Hindlimb muscle (tissue), 1 donor: Measurements from ENCODE around the gene AKAP10. TPM values are rescaled to one million over a fixed set of nuclear protein-coding genes. Genes with fewer than 3 reads are reported as not detected.
"Not testable (repeated sequence)": the region's sequence is repeated elsewhere in the genome, so short reads cannot be mapped to it uniquely, and the experiment has no call there.

Experiments used
- DNase-seq: peaks from one replicate; pipeline ENCODE4 v3.0.0-alpha.2; 2013
- polyA plus RNA-seq: library from polyadenylated mRNA; unstranded; fragments of 120-200 nt; gene quantifications from one replicate; pipeline ENCODE4 v1.2.1, GENCODE V29; 2013; ENCODE audit not compliant: insufficient read length

The AKAP10 gene
- polyA plus RNA-seq, 1 donor = 16.5 TPM

DNA sequence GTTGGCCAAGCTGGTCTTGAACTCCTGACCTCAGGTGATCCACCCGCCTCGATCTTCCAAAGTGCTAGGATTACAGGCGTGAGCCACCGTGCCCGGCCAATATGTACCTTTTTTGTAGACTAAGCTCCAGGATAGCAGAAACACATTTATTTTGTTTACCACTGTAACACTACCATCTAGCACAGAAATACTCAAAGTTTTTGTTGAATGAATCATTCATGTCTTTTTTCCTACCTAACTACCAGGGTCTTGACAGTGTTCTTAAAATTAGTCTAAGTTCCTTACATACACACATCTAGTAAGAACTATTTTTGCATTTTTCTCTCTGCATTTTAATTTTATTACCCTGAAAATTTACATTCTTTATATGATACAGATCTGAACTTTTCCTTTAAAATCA is 44.4 kb downstream of the AKAP10 start:
- no peak for DNase-seq

DNA sequence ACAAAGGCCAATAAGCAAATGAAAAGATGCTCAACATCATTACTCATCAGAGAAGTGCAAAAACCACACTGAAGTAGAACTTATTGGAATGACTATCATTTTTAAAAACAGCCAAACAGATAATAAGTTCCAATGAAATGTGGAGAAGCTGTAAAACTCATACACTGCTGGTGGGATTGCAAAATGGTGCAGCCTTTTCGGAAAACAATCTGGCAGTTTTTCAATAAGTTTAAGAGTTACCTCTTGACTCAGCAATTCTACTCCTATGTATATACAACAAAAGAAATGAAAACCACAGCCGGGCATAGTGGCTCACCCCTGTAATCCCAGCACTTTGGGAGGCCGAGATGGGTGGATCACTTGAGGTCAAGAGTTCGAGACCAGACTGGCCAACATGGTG is 49.3 kb downstream of the AKAP10 start:
- no peak for DNase-seq

DNA sequence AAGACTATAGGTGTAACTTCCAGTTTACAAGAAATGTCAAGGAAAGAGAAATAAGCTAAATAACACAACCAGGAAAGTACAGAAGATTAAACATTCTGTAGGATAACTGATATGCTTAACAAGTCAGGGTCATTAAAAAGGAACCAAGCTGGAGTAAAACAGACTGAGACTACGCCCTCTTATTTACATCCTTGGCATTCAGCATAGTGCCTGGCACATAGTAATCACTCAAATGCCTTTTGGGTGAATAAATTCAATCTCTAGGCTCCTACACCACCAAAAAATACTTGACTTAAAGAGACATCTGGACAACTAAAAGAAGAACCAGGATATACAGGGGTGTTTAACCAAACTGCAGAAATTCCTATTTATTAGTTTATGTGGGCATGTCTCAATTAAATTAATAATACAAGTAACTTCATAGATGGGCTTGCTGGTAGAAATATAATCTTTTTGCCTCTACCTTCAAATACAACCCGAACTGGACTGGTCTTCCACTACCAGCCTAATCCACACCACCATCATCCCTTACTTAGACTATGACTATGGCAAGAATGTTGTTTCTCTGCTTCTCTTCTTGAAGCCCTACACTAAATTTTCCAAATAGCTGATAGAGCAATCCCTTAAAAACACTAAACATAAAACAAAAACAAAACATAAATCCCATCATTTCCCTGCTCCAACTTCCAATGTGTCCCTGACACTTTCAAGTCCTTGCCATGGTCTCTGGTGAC is 62.2 kb downstream of the AKAP10 start:
- no peak for DNase-seq

DNA sequence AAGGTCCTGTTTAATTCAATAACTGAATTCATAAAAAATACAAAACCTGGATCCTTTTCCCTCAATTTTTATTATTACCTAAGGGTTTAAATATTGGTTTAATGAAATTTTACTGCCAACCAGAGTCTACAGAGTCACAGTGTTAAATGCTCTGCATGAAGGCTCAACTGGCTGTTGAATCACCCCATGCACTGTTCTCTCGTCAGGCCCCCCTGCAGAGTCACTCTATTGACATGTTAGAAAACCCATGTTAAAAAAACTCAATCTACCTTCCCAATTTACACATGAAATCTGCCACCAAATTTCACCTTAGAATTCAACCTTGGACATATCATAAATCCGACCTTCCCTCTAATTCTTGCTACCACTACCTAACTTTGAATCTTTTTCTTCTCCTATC is 66.6 kb downstream of the AKAP10 start:
- no peak for DNase-seq

DNA sequence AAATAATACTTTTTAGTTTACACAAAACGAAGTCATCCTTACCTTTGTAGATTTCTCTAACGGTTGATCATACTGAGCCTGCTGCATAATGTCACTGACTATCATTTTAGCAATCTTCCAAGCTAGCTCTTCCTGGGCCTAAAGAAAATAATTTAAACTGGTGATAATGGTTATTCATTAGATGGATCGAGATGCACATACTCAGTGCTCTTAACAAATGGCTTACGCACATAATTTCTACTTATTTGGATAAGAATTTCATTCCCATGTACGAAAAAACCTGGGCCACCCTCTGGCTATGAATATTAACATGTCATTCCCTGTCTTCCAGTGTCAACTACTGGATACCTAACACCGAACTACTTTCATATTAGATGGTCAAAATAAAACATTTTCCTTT is 68.5 kb downstream of the AKAP10 start:
- DNase-seq = no peak

DNA sequence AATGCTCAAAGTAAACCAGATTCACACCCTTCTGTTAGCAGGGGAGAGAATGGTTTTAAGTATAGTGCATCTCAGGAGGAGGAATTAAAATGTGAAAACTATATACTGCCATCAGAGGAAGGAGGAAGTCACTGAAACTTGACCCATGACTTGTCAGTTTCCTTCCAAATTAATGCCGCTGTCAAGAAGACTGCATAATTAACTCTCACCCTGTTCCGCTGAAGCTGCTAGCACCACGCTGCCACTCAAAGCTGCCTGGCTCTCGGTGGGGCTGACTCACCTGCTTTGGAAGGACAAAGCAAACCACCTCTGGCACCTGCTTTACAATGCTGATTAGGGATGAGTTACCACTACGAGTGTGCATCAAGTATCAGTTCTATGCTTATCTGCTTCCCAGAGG is 72.1 kb downstream of the AKAP10 start:
- DNase-seq = no peak

DNA sequence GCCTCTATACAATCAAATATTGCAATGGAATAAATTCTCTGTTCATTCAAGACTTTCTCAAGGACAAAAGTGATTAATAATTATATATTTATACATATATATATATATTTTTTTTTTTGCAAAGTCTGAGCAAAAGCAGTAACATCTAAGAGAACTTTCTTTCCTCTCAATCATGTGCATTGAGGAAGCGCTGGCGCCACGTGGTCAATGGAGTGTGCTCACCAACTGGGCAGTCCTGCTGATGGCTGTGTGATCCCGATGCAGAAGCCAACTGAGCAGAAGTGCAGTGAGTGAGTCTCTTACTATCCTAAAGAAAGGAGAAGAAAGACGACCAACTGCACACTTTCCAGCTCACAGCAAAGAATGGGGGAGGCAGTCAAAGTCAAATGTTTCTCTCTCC is 72.7 kb downstream of the AKAP10 start:
- no peak for DNase-seq

DNA sequence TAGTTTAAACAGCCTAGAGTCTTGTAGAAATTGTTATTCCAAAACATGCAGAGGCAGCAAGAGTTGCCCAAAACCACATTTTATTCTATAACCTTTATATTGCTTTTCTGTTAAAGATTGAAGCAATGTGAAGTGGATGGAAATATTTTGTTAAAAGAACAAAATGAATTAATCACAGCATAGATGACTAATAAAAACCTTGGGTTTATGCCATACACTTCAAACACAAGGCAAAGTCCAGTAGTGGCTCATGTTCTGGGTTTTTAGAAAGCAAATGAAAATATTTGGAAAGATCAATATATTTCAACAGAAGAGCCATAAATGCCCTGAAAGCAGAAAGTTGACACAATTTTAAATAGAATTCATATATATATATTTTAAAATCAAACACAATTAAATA is 73.2 kb downstream of the AKAP10 start:
- no peak for DNase-seq

DNA sequence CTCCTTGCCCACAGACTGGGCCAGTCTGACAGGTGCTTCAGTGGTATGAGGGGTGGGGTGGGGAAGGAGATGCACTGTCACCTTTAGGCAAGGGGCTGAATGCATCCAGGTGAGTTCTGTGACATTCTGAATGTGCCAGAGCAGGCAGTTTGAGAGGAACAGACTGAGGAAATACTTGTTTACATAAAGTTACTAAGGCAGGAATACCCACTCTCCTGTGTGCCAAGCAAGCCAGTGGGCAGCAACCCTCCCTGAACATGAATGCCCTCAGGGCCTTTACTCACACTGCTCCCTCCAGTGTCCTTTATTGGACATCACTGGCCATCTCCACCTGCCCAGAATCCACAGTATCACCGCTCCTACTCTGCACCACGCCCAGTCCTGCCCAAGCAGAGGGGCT is 76.8 kb downstream of the AKAP10 start:
- DNase-seq = no peak

DNA sequence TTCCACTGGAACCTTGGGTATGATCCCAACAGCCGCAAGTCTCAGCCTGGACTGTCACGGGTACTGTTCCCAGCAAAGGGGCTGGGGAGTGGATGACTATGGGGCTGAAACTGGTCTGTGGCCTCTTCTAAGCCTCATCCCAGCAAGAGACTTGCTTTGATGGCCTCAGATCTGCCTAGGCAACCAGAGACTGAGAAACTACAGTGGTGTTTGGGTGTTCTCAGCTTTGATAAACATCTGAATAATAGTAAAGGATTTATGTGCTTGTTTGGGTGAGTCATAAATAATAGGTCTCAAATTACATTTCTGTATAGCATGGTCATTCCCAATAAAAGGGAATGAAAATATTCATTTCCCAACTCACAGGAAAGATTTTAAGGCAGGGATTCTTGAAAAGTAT is 79.7 kb downstream of the AKAP10 start:
- no peak for DNase-seq

DNA sequence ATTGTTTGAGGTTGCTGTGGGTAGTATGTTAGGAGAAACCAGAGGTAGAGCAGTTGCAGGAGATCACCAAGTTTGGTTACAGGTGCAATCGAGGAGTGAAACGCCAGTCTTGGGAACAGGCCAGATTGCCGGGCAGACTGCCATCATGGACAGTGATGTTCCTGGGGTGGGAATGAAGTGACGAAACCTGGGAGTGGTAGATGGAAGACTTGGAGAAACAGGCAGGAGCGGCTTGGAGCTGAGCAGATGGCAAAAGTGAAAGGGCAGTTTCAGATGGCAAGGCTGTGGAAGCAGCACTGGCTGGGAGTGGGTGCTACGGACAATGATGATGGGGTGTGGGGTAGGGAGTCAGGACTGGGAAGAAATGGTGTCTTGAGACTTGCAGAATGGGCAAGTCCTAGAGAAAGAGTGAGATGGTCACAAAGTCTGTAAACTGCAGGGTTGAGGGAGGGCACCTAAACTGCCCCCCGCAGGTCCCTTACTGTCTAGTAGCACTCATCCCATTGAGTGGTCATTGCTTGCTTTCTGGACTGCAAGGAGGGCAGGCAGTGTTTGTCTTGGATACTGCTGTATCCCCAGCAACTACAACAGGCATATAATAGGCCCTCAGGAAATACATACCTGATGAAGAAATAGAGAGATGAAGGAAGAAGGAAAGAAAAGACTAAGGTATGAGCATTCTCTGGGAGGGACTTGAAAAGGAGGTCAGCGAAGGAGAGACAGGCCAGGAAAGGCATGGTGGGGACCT is 80.4 kb downstream of the AKAP10 start:
- no peak for DNase-seq

DNA sequence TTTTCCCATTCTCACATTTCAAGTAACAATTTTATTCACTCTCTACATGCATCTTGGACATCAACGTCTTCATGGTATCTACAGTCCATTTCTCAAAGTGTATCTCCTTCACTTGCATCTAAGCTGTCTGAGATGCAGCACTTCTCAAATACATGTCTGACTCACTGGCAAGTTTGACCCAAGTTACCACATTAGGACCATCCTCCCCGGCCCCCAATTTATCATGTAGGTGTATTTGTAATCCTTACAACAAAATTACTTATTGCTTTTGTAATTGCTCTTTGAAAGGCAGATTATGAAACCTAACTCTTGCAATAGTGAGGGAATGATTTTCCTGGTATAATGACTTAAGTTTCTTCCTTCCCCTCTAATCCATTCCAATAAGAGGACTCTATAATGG is 80.9 kb downstream of the AKAP10 start:
- DNase-seq = no peak

DNA sequence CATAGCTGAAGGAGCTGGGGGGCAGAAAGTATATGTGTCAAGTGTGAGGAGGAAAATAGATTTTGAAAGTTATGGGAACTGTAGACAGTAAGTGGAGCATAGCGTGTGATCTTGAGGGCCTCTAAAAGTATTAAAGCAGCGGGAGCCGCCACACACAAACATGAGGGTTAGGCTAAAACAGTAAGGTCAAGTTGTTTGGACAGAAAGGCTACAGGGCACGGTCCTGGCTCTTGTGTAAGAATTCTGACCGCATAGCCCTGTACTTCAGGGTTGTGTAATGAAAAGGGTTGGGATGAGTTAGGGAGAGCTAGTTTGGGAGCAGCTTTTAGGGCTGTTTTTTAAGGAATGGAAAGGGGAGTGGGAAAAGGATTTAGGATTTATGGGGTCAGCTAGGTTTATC is 87.1 kb downstream of the AKAP10 start:
- not testable (repeated sequence) for DNase-seq

DNA sequence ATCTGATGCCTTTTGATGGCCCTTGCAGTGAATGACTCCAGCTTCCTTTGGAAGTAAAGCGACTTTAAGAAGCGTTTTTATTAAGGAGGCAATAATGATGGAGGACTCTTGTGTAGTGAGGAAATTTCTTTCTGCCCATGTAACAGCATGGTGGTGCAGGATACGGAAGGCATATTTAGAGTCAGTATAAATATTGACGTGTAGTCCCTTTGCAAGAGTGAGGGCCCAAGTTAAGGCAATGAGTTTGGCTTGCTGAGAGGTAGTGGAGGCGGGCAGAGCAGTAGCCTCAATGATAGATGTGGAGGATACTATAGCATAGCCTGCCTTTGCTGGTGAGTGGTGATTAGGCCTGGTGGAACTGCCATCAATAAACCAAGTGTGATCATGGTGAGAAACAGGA is 87.6 kb downstream of the AKAP10 start:
- DNase-seq = not testable (repeated sequence)

DNA sequence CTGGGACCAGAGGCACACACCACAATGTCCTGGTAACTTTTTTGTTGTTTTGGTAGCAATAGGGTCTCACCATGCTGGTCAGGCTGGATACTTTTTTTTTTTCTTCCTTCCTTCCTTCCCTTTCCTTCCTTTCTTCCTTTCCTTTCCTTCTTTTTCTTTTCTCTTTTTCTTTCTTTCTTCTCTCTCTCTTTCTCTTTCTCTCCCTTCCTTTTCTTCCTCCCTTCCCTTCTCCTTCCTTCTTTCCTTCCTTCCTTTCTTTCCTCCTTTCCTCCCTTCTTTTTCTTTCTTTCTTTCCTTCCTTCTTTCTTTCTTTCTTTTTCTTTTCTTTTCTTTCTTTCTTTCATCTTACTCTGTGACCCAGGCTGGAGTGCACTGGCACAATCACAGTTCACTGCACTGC is 91.5 kb downstream of the AKAP10 start:
- no peak for DNase-seq

DNA sequence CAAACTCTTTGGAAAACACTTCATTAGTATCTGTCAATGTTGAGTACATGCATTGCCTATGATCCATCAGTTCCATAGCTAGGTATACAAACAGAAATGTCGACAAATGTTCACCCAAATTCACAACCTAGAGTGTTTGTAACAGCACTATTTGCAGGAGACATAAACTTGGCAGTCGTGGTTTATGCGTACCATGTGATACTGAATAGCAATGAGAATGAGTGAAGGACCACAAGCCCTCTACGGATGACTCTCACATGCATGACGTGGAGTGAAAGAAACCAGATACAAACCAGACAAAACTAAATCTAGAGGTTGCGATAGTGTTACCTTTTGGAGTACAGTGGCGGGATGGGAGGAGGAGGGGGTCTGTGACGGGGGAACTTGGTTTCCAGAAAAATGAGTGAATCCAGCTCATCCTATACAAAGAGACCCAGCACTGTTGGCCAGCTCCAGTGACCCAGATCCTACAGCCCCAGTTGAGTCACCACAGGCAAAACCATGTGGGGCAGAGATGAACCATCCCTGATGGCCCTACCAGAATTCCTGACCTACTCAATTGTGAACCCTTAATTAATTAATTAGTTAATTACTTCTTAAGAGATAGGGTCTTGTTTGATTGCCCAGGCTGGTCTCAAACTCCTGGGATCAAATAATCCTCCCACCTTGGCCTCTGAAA is 94.0 kb downstream of the AKAP10 start:
- DNase-seq = no peak

DNA sequence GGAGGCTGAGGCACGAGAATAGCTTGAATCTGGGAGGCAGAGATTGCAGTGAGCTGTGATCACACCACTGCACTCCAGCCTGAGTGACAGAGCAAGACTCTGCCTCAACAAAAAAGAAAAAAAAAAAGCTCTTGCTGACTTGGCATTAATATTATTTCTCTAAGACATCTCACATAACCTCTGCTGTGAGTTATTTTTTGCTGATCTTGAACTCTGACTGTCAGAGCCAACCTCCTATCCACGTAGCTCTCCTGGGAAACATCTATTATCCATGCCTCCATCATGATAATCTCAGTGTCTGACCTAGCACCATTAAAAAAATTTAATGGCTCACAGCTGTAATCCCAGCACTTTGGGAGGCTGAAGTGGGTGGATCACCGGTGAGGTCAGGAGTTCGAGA is 97.2 kb downstream of the AKAP10 start:
- no peak for DNase-seq

DNA sequence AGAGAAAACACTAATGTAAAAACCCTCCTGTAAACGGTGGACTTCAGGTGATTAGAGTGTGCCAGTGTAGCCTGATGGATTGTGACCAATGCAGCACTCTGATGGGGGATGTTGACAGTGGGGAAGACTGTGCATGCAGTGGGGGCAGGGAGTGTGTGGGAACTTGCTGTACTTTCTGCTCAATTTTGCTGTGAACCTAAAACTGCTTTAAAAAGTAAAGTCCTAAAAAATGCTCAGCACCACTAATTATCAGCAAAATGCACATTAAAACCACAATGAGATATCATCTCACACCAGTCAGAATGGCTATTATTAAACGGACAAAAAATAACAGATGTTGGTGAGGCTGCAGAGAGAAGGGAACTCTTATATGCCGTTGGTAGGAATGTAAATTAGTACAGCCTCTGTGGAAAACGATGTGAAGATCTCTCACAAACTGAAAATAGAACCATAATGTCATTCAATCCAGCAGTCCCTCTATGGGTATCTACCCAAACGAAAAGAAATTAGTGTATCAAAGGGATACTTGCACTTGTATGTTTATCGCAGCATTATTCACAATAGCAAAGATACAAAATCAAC is 100.2 kb downstream of the AKAP10 start:
- no peak for DNase-seq

DNA sequence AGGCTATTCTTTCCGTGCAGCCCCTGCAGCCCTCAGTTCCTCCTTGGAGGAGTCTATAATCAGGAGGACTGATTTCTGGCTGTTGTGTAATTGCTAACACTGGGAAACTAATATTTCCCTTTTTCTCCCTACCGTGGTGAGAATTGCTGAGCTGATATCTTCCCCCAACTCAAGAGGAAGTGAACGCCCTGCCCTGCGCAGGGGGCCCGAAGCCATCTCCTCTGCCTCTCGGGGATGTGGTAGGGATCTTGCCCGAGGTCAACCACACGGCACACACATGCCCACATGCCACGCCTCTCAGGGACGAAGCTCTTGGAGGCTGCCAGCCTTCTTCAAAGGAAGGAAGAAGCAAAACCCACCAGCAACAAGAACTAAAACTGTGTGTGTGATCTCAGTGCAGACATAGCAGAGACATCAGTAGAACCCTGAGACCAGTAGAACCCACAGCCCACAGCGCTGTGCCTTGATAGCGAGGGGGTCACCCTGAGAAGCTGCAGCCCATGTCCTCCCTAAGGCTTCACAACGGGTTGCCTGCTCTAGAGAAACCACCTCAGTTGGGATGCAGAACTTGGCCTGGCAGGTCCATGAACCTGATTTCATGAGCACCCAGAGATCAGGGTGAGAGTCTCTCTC is 101.0 kb downstream of the AKAP10 start:
- peak; percentile 23 for DNase-seq

DNA sequence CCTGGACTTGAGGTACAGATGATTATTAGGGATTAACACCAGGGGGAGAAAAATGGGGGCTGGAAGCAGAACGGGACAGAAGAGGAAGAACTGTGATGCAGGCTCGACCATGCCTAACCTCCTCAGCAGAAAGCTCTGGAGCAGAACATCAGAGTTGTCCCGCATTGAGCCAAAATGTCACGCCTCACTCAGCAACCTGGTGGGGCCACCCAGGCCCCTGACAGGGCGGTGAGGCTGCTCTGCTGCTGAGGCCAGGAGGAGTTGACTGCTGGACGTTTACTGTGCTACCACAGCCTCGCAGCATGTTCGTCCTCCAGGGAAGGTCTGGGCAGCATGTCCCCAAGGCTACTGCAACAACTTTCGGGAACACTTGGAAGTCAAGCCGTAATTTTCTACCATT is 103.4 kb downstream of the AKAP10 start:
- DNase-seq = no peak

DNA sequence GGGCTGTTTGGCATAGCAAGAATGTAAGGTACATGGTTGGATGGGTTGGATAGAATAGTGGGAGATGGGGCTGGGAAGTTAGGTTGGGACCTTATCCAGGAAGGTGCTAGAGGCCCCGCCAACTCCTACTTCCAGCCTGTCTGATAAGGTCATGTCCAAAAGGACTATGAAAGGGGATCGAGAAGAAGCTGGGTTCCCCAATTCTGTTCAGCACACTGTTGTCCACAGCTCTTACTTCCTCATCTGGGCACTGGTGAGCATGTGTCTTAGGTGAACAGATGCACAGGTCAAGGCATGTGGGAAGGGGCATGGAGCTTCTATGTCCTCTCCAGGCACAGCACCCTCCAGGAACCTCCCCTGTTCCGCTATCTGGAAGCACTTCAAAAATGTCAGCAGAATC is 104.3 kb downstream of the AKAP10 start:
- no peak for DNase-seq

DNA sequence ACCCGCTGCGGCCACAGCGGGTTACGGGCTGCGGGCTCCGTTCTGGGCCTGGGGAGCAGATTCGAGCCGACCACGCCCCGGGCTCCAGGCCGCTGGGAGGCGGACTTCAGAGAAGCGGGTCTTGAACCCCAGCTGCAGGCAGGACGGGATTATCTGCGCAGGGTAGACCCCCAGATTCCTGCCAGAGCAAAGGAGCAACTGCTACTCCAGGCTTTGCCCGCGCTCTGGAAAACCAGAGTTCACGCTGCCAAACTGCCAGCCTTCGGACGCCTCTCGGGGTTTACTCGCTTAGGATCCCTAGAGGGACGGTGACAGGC is 109.6 kb downstream of the AKAP10 start:
- no peak for DNase-seq
